Stimulated activated CD4-positive, alpha-beta T cell treated with anti-CD3 and anti-CD28 coated beads, Interleukin-4, amount 100 ng/mL, for 4 hours (primary cell): ENCODE data around the gene ANK3.

Experiments used
- DNase-seq, 2 experiments: peaks; one replicate each; pipeline ENCODE4 v3.0.0-alpha.2; 2020

Gene ANK3

DNA sequence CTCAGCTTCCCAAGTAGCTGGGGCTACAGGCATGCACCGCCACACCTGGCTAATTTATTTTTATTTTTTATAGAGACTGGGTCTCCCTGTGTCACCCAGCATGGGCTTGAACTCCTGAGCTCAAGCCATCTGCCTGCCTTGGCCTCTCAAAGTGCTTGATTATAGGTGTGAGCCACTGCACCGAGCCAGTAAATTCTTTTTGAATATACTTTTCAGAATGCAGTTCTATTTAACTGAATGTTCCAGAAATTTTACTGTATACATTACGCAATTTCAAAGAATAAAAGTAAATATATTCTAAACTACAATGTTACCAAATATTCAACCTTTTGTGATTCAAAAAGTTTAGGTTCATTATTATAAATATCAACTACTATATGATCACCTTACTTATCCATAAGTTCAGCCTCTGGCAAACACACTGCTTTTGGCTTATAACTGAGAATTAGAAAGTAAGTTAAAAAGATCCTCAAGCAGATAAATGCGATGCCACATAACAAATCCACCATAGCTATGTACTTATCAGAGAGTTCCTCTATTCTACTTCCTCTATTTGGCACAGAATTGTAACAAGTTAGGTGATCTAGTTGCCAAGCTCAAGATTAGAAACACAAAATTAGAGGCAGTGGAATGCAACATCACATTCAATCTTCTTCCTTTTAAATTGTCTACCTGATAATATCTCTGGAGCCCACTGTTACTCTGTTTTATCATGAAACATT is 118.2 kb downstream of the ANK3 start:
- no peak for DNase-seq

DNA sequence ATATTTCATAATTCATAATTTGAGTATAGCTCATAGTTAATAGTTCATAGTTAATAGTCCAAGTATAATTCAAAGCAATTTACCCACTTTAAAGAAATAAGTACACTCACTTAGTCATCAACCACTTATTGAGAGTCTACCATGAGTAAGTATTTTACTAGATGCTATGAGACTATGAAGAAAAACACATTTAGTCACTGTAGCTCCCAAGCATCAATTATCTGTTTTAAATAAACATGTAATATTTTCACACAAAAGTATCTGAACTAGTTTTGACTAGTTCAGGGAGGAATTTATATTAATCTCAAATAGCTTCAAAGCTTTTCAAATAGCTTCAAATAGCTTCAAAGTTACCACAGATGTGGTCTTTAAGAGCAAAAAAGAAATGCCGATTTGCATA is 119.2 kb downstream of the ANK3 start:
- no peak for DNase-seq

DNA sequence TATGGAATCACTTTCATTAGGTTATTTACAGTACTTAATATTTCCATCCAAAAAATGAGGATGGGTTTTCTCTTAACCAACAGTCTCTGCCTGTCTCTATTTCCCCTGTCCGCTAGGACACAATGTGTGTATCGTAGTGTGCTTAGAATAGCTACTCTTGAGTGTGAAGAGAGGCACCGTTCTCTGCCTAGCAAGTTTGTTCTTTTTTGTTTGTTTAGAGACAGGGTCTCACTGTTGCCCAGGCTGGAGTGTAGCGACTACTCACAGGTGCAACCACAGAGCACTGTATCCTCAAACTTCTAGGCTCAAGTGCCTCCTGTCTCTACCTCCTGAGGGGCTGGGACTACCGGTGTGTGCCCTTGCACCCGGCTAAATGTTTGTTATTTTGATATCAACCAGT is 121.9 kb downstream of the ANK3 start:
- DNase-seq: no peak

DNA sequence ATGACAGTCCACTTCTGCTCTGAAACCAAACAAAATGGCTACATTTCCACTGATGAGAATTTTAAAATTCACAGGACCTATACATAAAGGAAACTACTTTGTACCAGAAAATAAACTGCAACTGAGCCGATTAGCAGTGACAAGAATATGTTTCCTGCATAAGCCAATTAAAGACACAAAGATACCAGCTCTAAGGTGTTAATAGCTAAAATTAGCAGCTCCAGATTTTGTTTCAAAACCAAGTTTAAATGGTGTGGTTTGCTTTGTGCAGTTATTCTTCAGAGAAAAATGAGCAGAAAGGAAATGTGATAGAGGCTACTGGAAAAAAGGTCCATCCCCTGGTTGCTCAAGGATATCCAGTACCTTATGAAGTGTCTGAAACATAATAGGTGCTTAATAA is 123.2 kb downstream of the ANK3 start:
- no peak for DNase-seq

DNA sequence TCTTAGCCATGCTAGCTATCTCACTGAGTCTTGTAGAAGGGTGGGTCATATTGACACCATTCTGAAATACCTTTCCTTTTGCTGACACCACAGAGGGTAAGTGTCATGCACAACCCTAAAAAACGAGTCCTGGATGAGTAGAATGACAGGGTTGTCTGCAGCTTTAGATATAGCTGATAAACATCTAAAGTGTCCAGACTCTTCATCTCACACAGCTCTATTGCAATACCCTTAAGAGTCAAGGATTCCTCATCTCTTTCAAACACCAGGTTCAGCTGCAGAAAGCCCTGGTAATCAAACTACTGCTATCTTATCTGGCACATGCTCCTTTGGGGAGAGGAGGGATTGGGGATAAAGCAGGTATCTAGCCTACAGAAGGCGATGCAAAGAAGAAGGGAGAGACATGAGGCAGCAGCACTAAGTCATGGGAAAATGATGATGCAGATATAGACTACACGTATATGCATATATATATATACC is 127.0 kb downstream of the ANK3 start:
- DNase-seq: no peak

DNA sequence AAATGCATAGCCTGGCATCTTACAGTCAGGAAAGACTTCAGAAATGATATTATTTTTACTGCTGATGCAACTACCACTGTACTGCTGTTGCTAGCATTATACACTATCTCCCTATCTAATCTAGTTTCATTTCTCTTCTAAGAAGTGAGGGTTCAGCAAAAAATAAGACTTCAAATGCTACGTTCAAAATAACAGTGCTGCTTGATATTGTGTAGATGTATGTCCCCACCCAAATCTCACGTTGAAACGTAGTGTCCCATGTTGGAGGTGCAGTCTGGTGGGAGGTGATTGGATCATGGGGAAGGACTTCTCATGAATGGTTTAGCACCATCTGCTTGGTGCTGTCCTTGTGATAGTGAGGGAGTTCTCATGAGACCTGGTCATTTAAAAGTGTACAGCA is 129.4 kb downstream of the ANK3 start:
- no peak for DNase-seq

DNA sequence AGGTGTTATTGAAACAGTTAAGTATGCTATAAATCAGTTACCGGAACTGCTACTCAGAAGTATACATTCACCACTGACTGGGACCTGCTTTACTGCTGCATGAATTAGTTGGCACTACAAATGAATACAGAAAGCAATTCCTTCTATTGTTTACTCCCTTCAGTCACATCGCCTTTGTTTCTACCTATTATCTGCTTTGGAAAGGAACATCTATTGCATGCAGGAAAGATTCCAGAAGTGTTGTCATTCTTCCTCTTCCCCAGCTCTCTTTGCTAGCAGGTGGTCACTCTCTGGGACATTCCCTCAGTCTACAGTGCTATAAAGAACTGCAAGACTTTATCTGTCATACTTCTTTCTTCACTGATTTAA is 131.3 kb downstream of the ANK3 start:
- DNase-seq: no peak

DNA sequence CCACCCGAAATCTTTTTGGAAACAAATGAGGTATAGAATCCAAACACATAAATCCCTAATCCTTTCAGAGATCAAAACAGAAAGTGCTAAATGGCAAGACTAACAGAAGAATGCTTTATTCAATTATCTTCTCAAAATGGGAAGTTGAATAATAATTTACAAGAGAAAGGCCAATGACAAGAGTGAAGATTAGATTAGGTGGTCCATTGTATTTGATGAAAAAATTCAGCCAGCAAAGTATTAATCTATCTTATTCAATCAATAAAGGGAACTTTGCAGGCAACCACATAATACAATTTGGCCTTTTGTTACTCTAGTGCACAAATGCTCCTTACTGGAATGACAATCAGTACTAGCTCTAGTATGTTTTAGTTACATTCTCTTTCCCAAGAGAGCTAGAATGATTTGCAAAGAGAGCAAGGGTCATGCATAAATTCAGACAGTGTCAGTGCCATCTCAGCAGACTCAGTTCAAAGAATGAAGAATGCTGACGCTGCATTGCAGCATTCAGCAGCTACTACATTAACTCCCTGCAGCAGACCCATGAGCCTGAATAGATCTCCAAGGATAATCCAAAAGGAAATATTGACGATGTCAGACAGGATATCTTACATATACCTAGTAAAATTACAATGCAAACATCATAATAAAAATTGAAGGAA is 131.8 kb downstream of the ANK3 start:
- DNase-seq: no peak

DNA sequence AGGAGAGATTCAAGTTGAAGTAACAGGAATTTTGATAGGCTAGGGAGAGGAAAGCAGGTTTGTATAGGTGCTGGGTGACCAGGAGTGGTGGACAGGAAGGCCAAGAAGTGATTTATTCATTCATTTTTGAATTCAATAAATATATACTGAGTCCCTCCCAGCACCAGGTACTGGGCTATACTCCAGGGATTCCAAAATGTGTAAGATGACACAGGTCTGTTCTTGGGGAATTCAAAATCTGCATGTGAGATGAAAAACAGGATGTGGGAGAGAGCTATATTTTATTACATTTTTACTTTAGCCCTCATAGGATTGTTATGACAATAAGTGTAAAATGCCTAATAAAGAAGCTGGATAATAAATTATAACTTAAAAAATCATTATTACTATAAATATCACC is 134.9 kb downstream of the ANK3 start:
- DNase-seq: no peak

DNA sequence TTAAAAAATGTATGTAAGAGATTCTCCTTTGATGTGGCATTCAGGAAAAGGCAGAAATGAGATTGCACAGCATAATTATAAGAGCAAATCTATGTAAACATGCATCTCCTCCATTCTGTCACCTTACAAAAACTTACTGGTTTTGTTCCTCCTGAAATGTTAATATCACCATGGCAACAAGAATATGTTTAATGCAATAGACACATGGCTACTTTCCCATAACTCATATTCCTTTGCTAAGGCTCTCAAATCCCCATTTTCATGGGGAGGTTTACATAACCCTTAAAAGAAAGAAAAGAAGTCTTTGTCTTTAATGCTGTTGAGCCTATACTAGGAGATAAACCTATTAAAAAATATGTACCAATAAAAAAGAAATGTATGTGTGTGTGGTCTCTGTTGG is 136.2 kb downstream of the ANK3 start:
- DNase-seq: no peak

DNA sequence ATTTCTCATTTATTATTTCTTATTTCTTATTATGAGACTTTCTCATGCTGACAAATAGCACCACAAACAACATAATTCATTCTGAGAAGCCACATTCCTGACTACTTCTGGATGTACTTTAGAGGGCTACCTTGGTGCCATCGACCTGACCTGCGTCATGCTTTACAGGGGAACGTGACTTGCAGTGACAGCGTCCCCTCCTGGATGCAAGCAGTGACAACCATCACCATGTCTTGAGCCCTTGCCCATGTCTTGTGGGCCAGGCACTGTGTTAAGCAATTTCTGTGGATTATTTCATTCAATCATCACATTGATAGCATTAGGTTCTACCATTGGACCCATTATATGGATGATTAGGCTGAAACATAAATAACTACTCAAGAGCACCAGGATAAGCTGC is 137.0 kb downstream of the ANK3 start:
- no peak for DNase-seq

DNA sequence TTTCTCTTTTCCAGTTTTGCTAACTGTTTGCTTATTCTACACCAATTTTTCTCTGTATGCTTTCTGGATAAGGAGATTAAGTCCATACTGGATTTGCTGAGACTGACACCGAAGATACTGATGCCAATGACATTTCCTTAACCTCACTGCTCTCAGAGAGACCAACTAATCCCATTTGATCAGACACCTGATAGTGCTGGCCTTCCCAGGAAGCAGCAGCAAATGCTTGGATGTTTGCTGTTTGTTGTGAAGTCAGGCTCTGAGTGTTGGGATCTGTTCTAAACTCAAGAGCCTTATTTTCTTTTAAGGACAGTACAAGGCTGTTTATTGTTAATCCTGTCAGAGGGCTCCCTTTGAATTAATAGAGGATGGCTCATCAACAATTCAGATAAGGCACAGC is 143.3 kb downstream of the ANK3 start:
- no peak for DNase-seq

DNA sequence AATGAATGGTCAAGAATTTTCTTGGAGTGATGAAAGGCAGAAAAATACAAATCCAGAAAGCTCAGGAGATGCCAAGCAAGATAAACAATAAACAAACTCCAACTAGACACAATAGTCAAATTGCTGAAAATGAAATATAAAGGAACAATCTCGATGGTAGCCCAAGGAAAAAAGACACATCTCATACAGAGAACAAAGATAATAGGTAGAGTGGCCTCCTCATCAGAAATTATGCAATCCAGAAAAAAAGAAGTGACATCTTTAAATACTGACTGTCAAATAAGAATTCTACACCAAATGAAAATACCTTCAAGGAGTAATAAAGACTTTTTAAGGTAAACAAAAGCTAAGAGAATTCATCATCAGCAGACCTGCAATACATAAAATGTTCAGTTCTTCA is 150.4 kb downstream of the ANK3 start:
- DNase-seq: no peak

DNA sequence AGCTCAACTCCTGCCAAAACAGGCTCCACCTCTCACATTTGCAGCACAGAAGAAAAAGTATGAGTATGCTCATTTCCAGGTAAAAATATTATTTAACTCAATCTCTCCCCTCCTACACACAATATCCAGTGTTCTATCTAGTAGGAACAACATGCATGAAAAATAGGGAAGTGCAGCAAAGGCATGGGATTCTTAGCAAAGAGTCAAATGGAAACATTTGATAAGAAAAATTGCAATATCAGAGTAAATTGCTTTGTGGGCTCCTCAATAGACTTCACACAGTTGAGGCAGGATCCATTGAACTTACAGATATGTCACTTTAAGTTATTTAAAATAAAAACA is 150.9 kb downstream of the ANK3 start:
- no peak for DNase-seq

DNA sequence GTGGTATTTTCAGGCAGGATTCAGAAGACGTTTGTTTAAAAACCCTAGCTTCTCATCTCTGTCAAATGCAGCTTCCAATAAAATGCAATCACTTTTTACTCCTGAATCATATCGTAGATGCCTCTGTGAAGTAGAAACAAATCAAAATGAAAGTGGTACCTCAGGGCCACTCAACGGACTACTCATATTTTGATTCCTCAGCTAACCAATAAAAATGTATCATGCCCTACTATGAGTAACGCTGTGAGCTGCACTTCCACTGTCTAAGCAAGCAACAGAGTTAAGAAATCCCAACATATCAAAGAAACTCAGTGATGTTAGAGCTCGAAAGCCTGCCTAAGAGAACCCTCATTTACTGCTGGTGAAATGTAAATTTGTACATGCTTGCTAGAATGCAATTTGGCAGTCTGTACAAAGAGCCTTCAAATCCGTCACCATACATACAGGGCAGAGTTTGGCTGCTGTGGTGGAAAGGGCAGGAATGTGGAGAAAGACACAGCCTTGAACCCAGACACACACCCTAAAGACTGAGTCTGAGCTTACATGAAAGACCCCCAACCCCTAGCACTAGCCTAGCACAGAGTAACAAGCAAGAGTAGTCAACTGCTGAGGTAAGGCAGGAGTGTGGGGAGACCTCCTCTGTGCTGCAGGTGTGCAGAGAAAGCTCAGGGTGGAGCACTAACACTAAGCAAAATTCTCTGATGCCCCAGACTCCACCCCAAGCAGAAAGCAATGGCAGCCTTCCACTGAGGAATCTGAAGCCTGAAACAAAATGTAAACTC is 151.5 kb downstream of the ANK3 start:
- DNase-seq: no peak

DNA sequence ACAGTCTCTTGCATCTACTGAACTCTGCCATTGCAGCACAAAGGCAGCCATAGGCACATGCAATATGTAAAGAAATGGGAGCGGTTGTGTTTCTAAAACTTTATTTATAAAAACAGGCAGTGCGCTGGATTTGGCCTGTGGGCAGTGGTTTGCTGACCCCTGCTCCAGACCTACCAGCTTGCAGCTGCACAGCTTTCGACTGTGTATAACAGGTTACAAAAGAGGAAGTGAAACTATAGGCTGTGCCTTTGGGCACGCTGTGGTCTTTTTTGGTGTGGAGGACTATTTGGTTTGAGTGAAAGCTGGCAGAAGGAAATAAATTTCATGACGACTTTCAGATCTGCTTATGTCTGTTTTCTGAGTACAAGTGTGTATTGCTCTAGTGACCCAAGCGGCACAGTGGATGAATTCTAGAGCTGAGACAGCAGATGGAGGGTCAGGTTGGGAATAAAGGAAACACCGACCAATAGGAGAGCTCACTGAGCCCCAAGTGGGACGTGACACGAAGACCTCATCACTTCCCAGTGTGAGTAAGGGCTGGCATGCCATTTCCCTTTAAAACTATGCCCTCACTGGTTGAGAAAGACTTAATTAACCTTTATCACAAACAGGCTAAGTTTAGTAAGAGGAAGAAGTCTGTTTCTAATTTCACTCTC is 152.7 kb downstream of the ANK3 start:
- no peak for DNase-seq

DNA sequence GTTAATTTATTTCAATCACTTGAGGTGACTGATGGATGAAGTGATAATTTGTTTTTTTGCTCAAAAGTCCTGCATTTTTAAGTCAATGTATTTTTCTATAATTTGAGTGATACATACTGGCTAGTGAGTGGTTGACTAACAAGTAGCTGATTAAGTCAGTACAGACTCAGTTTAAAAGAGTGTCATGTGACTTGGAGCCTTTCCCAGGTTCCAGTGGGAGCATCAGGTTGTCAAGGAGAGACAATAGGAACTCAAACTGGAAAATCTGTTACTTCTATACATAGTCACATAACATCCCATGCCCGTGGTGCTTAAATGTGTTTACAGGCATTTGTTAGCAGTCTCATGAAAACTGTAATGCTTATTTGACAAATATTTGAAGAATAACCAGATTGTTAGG is 154.7 kb downstream of the ANK3 start:
- no peak for DNase-seq

DNA sequence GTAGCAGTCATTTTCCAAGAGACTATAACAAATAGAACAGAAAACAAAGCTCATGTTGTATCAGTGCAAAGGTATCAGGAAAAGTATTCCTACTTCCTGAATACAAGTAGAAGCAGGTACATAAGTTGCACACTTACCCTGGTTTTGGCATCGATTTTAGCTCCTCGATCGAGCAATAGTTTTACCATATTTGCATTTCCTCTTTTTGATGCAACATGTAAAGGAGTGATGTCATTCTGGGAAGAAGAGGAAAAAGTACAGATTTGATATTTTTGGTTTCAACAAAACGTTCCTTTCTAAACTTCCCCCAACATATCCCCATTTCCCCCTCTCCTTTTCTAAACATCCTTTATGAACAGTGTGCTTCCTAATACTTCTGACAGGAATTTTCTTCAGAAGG is 155.1 kb downstream of the ANK3 start:
- DNase-seq: no peak

DNA sequence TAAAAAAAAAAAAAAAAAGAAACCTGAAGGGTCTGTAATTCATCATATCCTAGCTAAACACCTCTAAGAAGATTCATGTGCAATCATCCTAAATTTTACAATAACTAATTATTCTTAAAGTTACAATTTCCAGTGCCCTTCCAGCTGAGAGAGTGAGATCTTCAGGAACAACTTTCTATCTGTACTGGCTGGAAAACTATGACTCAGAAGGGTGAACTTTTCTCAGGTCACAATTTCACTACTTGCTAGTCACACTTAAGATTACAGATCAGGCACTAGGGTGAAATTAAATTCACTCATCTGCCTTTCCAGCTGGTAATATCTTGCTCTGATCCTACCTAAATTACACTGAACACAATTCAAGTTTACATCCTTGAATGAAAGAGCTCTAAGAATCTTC is 158.8 kb downstream of the ANK3 start:
- DNase-seq: no peak

DNA sequence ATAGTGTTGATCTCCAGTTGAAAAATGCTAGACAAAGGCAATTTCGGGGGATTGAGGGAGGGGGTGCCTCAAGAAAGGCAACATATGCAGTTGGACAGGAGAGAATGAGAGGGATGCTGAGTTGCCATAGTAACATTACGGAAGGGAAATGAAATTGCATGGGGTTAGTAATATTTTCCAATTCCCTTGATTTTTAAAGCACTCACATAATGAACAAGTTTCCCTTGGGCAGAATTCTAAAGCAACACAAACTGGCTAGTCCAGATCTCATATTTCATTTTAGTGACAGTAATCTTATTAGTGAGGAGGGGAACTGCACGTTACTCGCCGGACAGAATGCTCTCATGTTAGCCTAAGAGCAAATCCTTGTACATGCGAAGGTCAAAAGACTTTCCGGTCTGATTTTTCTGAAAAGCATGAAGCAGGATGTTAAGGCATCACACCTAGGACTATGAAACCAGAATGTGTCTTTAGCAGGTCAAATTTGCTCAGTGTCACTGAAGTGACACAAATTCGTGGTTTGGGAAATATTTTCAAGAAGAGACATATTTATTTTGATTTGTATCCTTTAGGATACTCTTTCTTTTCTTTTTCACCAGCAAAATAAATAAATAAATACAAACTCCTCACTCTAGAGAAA is 165.5 kb downstream of the ANK3 start:
- no peak for DNase-seq

DNA sequence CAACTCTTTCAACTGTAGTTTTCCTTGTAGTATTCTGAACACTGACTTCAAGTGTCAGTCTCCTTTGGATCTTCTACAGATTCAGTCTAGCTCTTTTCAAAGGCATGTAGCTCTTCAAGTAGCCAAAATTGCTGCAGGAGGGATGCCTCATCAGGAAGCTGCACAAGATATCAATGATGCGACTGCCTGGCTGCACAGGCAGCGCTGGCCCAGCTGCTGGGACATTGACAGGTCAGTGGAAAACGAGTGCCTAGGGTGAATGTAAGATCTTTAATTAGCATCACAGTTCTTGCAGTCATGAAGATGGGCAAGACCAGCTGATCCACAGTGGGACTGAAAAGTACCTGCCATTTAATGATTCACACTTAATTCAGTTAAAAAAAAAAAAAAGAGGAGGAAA is 167.6 kb downstream of the ANK3 start:
- DNase-seq: no peak

DNA sequence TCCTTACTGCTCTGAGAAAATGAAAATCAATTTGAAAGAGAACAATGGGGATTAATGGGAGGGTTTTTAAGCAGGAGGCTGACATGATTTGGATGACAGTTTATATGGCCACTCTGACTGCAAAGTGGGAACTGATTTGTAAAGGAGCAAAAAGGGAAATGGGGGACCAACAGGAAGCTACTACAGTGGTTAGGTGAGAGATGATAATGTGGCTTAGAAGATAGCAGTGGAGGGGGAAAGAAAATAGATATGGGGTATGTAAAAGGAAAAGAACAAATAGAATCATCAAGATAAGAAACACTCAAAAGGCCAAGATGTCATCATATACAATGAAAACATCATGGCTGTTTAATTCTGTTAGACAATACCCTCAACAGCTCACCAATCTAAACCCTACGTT is 177.5 kb downstream of the ANK3 start:
- no peak for DNase-seq

DNA sequence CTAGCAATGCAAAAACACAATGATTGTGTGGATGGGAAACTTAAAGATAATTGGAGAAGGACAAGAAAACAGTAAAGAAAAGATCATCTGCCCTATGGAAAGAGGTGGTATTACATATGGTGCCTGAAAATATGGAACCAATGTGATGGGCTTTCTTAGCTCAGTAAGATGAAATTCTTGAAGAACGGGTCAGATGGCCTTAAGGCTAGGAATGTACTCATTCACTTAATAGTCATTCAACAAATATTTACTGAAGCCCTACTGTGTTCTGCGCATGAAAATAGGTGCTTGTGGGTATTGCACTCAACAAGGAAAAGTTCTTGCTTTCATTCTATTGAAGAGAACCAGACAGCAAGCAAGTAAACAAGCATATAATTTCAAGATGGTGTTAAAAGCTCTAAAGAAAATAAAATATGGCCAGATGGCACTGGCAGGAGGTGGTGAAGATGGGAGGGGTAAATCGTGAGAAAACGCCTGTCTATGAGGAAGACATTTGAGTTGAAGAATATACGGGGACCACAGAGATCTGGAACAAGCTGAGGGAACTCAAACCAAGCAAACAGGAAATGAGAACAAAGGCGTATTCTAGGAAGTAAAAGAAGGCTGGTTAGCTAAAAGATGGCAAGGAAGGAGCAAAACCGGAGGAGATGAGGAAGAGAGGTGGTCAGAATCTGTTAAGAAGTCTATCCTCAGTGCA is 179.7 kb downstream of the ANK3 start:
- no peak for DNase-seq
